K562 (cell line): Measurements from ENCODE around the gene KMT2E.

Source experiments
- CBX5 ChIP-seq: IDR thresholded peaks from 2 replicates; pipeline ENCODE4 v1.6.1; 2014; ENCODE audit warnings: low read depth, borderline replicate concordance
- MEF2A ChIP-seq: IDR thresholded peaks from 2 replicates; pipeline ENCODE4 v1.6.1; 2011; ENCODE audit warnings: low read depth, mild to moderate bottlenecking, low read length, moderate library complexity; ENCODE audit not compliant: control insufficient read depth
- TARDBP ChIP-seq: fragments of 450-650 bp; IDR thresholded peaks from 2 replicates; pipeline ENCODE4 v1.6.1; 2016
- YBX1 ChIP-seq: fragments of 450-650 bp; IDR thresholded peaks from 2 replicates; pipeline ENCODE4 v1.7.1; 2016; ENCODE audit warnings: mild to moderate bottlenecking
- ZNF77 ChIP-seq: fragments of 250-450 bp; sonication (Bioruptor Pico); IDR thresholded peaks from 2 replicates; pipeline ENCODE4 v1.5.0; 2020
- TF ChIP-seq, protein P1 (sequence below), 3 experiments: IDR thresholded peaks in 2 of 3; conservative IDR thresholded peaks in 1 of 3; 2 replicates each; pipeline ENCODE4 v1.5.1; 2011 to 2012; ENCODE audit warnings: low read length in 3 of 3, mild to moderate bottlenecking in 3 of 3, control low read depth in 2 of 3, improper control_type of control experiment in 1 of 3, inconsistent platforms in 1 of 3, low read depth in 1 of 3, mixed read lengths in 1 of 3, moderate library complexity in 1 of 3; ENCODE audit not compliant: insufficient read depth in 2 of 3
- TF ChIP-seq, protein P2 (sequence below), 2 experiments: fragments of 450-650 bp; IDR thresholded peaks; 2 replicates each; pipeline ENCODE4 v1.6.1; 2016; ENCODE audit warnings: mild to moderate bottlenecking in 2 of 2, borderline replicate concordance in 1 of 2, low read depth in 1 of 2, moderate library complexity in 1 of 2

DNA sequence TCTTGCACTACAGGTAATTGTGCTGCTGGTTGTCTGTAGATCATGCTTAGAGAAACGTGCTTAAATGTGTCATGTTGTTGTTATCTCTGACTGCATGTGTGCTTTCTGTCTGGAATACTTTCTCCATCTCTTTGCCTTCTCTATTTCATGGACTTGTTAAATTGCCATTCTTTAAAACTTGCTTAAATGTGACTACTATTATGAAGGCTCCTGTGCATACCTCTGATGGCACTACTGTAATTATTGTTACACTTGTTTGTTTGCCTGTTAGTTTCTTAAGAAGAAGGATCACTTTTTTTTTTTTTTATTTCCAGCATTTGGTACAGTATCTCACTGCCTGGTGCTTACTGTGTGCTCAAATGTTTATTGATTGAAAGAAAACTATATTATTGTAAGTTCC is 41.6 kb downstream of the KMT2E start:
- TF ChIP-seq ZNF77 (CRISPR knock-in tag): no peak
- TF ChIP-seq MEF2A: no peak
- TF ChIP-seq, protein P1, sequence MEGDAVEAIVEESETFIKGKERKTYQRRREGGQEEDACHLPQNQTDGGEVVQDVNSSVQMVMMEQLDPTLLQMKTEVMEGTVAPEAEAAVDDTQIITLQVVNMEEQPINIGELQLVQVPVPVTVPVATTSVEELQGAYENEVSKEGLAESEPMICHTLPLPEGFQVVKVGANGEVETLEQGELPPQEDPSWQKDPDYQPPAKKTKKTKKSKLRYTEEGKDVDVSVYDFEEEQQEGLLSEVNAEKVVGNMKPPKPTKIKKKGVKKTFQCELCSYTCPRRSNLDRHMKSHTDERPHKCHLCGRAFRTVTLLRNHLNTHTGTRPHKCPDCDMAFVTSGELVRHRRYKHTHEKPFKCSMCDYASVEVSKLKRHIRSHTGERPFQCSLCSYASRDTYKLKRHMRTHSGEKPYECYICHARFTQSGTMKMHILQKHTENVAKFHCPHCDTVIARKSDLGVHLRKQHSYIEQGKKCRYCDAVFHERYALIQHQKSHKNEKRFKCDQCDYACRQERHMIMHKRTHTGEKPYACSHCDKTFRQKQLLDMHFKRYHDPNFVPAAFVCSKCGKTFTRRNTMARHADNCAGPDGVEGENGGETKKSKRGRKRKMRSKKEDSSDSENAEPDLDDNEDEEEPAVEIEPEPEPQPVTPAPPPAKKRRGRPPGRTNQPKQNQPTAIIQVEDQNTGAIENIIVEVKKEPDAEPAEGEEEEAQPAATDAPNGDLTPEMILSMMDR (IDR thresholded peaks at IDR 0.05 in 2 of 3, conservative IDR thresholded peaks at IDR 0.05 in 1 of 3; ENCODE audit: insufficient read depth in 2 of 3, low read depth in 1 of 3, low read length in 3 of 3): no peak
- TF ChIP-seq TARDBP: no peak
- TF ChIP-seq CBX5: no peak
- no peak for TF ChIP-seq YBX1
- TF ChIP-seq, protein P2, sequence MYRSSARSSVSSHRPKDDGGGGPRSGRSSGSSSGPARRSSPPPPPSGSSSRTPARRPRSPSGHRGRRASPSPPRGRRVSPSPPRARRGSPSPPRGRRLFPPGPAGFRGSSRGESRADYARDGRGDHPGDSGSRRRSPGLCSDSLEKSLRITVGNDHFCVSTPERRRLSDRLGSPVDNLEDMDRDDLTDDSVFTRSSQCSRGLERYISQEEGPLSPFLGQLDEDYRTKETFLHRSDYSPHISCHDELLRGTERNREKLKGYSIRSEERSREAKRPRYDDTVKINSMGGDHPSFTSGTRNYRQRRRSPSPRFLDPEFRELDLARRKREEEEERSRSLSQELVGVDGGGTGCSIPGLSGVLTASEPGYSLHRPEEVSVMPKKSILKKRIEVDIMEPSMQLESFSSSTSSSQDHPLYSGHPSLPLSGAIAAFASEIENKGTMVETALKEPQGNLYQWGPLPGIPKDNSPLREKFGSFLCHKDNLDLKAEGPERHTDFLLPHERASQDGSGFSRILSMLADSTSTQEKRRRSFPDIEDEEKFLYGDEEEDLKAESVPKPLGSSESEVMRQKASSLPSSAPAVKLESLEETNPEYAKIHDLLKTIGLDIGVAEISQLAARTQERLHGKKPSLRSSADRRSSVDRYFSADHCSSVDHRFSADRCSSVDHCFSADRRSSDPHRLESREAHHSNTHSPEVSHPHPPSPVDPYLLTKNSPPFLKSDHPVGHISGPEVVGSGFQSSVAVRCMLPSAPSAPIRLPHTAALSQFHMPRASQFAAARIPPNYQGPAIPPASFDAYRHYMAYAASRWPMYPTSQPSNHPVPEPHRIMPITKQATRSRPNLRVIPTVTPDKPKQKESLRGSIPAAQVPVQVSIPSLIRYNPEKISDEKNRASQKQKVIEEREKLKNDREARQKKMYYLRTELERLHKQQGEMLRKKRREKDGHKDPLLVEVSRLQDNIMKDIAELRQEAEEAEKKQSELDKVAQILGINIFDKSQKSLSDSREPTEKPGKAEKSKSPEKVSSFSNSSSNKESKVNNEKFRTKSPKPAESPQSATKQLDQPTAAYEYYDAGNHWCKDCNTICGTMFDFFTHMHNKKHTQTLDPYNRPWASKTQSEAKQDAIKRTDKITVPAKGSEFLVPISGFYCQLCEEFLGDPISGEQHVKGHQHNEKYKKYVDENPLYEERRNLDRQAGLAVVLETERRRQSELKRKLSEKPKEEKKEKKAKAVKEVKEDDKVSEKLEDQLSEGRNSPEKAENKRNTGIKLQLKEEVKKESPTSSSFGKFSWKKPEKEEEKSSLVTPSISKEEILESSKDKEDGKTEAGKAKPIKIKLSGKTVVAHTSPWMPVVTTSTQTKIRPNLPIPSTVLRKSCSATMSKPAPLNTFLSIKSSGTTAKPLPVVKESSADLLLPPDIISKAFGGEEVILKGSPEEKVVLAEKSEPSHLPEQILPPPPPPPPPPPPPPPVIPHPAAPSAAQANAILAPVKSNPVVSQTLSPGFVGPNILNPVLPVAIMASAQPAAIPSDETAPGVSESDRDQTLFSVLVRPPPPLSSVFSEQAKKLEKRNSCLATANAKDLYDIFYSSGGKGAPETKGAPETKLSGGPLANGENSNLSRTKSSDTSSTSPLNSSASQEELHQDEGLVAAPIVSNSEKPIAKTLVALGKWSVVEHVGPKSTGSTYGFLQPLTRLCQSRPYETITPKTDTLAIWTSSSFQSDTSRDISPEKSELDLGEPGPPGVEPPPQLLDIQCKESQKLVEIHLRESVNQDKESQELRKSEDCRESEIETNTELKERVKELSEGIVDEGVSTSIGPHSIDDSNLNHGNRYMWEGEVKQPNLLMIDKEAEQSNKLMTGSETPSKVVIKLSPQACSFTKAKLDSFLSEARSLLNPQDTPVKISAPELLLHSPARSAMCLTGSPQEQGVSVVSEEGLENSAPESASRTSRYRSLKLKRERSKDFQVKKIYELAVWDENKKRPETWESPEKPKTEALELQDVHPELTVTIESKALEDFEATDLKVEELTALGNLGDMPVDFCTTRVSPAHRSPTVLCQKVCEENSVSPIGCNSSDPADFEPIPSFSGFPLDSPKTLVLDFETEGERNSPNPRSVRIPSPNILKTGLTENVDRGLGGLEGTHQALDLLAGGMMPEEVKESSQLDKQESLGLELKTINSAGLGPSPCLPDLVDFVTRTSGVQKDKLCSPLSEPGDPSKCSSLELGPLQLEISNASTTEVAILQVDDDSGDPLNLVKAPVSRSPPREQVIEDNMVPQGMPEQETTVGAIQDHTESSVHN (IDR thresholded peaks at IDR 0.05; ENCODE audit: borderline replicate concordance in 1 of 2, low read depth in 1 of 2): no peak
